ENCODE data around the gene KRTAP4-12. TPM values are rescaled to one million over a fixed set of nuclear protein-coding genes. Genes with fewer than 3 reads are reported as not detected.

KRTAP4-12 gene
- total RNA-seq, 1 experiment from 2014 or later, result not detected

- CTCF ChIA-PET, result interaction anchor here (0.8 to 1.8 kb wide), 2 partner anchors 241 to 501 kb away, joined by 9 read pairs; no protein-coding TSS in a partner anchor
- POLR2A ChIA-PET (ENCODE audit: low non-redundant PET), result interaction anchor here (0.7 kb wide), 2 partner anchors 237 to 240 kb away, joined by 4 to 5 read pairs; no protein-coding TSS in a partner anchor
- Histone ChIP-seq H3K9me3 (ENCODE audit: low read depth, low read length, poor library complexity, severe bottlenecking) (peaks cover 8% of the 10 kb centered on the region), H3K36me3 (ENCODE audit: insufficient read depth, low read length, poor library complexity, severe bottlenecking) (no peaks in the 10 kb centered on the region), H3K27me3 (replicated peaks; ENCODE audit: insufficient read depth, low read depth, low read length, poor library complexity) (no peaks in the 10 kb centered on the region), H3K4me3 (ENCODE audit: low read depth, low read length, poor library complexity, severe bottlenecking) (no peak overlapping the region), H3K27ac (ENCODE audit: low read depth, low read length, poor library complexity, severe bottlenecking) (peak overlapping the region; percentile 96), H3K4me1 (ENCODE audit: insufficient read depth, low read length, poor library complexity, severe bottlenecking) (peaks cover 31% of the 10 kb centered on the region)
- DNase-seq (ENCODE audit: low spot score), result peak; percentile 72
- no TSS peak for BruUV-seq (replicated peaks)
- TF ChIP-seq EZH2 (IDR thresholded peaks at IDR 0.05; ENCODE audit: borderline replicate concordance, low read depth, low read length, poor library complexity, severe bottlenecking) (no peak), CTCF (conservative IDR thresholded peaks at IDR 0.05; ENCODE audit: low read depth, low read length) (no peak)
- intact Hi-C loops (cut with micrococcal nuclease; ENCODE audit: unreplicated experiment), result loop anchor here (5.0 kb wide), 4 partner anchors 180 to 520 kb away; no protein-coding TSS in a partner anchor
Observed at GRCh38 chr17:41147531-41148204, 23.7 kb upstream of the KRTAP4-12 start.

GRCh38 chr17:41145261-41145660 lies 21.3 kb upstream of the KRTAP4-12 start:
- H3K27me3 ChIP-seq (replicated peaks; ENCODE audit: insufficient read depth, low read depth, low read length, poor library complexity), result no peaks in the 10 kb centered on the region
- no TSS peak for BruUV-seq (replicated peaks)
- ChIA-PET POLR2A (ENCODE audit: low non-redundant PET) (no interaction called here), CTCF (no interaction called here)
- intact Hi-C loops (cut with micrococcal nuclease; ENCODE audit: unreplicated experiment), result loop anchor here (1.0 to 5.0 kb wide), 5 partner anchors 182 to 522 kb away; no protein-coding TSS in a partner anchor
- no peak overlapping the region for H3K4me3 ChIP-seq (ENCODE audit: low read depth, low read length, poor library complexity, severe bottlenecking)
- peak overlapping the region; percentile 96 for H3K27ac ChIP-seq (ENCODE audit: low read depth, low read length, poor library complexity, severe bottlenecking)
- H3K4me1 ChIP-seq (ENCODE audit: insufficient read depth, low read length, poor library complexity, severe bottlenecking), result peaks cover 31% of the 10 kb centered on the region
- no peaks in the 10 kb centered on the region for H3K36me3 ChIP-seq (ENCODE audit: insufficient read depth, low read length, poor library complexity, severe bottlenecking)
- peaks cover 15% of the 10 kb centered on the region for H3K9me3 ChIP-seq (ENCODE audit: low read depth, low read length, poor library complexity, severe bottlenecking)
- no peak for TF ChIP-seq EZH2 (IDR thresholded peaks at IDR 0.05; ENCODE audit: borderline replicate concordance, low read depth, low read length, poor library complexity, severe bottlenecking)
- TF ChIP-seq CTCF (conservative IDR thresholded peaks at IDR 0.05; ENCODE audit: low read depth, low read length), result no peak
- DNase-seq (ENCODE audit: low spot score), result peak; percentile 75

- no TSS peak for BruUV-seq (replicated peaks)
- CTCF ChIA-PET, result no interaction called here
- intact Hi-C loops (cut with micrococcal nuclease; ENCODE audit: unreplicated experiment), result loop anchor here (1.0 to 5.0 kb wide), 5 partner anchors 182 to 522 kb away; no protein-coding TSS in a partner anchor
Observed at GRCh38 chr17:41144846-41145245, 20.9 kb upstream of the KRTAP4-12 start.

More at GRCh38 chr17:41144846-41145245, 20.9 kb upstream of the KRTAP4-12 start:
- H3K36me3 ChIP-seq (ENCODE audit: insufficient read depth, low read length, poor library complexity, severe bottlenecking), result no peaks in the 10 kb centered on the region
- peak; percentile 71 for DNase-seq (ENCODE audit: low spot score)
- TF ChIP-seq EZH2 (IDR thresholded peaks at IDR 0.05; ENCODE audit: borderline replicate concordance, low read depth, low read length, poor library complexity, severe bottlenecking) (no peak), CTCF (conservative IDR thresholded peaks at IDR 0.05; ENCODE audit: low read depth, low read length) (no peak)
- POLR2A ChIA-PET (ENCODE audit: low non-redundant PET), result no interaction called here
- peak overlapping the region; percentile 96 for H3K27ac ChIP-seq (ENCODE audit: low read depth, low read length, poor library complexity, severe bottlenecking)
- H3K4me3 ChIP-seq (ENCODE audit: low read depth, low read length, poor library complexity, severe bottlenecking), result no peak overlapping the region
- H3K27me3 ChIP-seq (replicated peaks; ENCODE audit: insufficient read depth, low read depth, low read length, poor library complexity), result no peaks in the 10 kb centered on the region
- peaks cover 31% of the 10 kb centered on the region for H3K4me1 ChIP-seq (ENCODE audit: insufficient read depth, low read length, poor library complexity, severe bottlenecking)
- peaks cover 19% of the 10 kb centered on the region for H3K9me3 ChIP-seq (ENCODE audit: low read depth, low read length, poor library complexity, severe bottlenecking)
